H1 (cell line): ENCODE results near the gene SIK2. TPM values are rescaled to one million over a fixed set of nuclear protein-coding genes. Genes with fewer than 3 reads are reported as not detected.

Experiments used
- CTCF ChIA-PET: fragments of 300-600 bp; sonication (Branson Sonifier 250); formaldehyde crosslinking; loops from one replicate; lab custom pipeline; 2021; ENCODE audit not compliant: partially characterized antibody; lab: Charles Lee
- POLR2A ChIA-PET: fragments of 300-600 bp; sonication (Branson Sonifier 250); formaldehyde crosslinking; loops from one replicate; lab custom pipeline; 2021; ENCODE audit warnings: inconsistent platforms; ENCODE audit not compliant: partially characterized antibody; lab: Charles Lee
- DNase-seq, 2 experiments: peaks; one replicate each; pipeline versions ENCODE4 v3.0.0 to v3.0.0-alpha.2; 2010 to 2022; ENCODE audit warnings: low spot score in 2 of 2, low read depth in 1 of 2, mixed read lengths in 1 of 2
- FAIRE-seq: peaks from 2 replicates; lab custom pipeline; 2011; peaks lifted over from hg19 to GRCh38; lab: Jason Lieb, UNC
- H2AFZ ChIP-seq: 2 replicates; pipeline ENCODE4 v1.8.1; 2012; ENCODE audit warnings: low read length, inconsistent platforms
- H2AK5ac ChIP-seq: 2 replicates; pipeline ENCODE4 v1.6.1; 2013; ENCODE audit warnings: low read depth, low read length
- H2BK120ac ChIP-seq: replicated peaks from 2 replicates; pipeline ENCODE3; 2013; ENCODE audit warnings: low read depth, low read length, inconsistent platforms
- H2BK12ac ChIP-seq: 2 replicates; pipeline ENCODE4 v1.6.1; 2013; ENCODE audit warnings: low read depth, low read length
- H2BK15ac ChIP-seq: 2 replicates; pipeline ENCODE4 v1.6.1; 2013; ENCODE audit warnings: low read length
- H2BK20ac ChIP-seq: 2 replicates; pipeline ENCODE4 v1.6.1; 2013; ENCODE audit warnings: low read length
- H2BK5ac ChIP-seq: 2 replicates; pipeline ENCODE4 v1.6.1; 2013; ENCODE audit warnings: low read depth, low read length
- H3K14ac ChIP-seq: 2 replicates; pipeline ENCODE4 v1.6.1; 2013; ENCODE audit warnings: inconsistent platforms; ENCODE audit not compliant: insufficient read length
- H3K18ac ChIP-seq: 2 replicates; pipeline ENCODE4 v1.6.1; 2013; ENCODE audit warnings: low read length; ENCODE audit errors: extremely low read depth
- H3K23ac ChIP-seq: 2 replicates; pipeline ENCODE4 v1.6.1; 2013; ENCODE audit warnings: inconsistent platforms; ENCODE audit not compliant: insufficient read length
- H3K23me2 ChIP-seq: 2 replicates; pipeline ENCODE4 v1.6.1; 2013; ENCODE audit warnings: low read depth, low read length
- H3K27ac ChIP-seq: 2 replicates; pipeline ENCODE4 v1.6.1; 2011; ENCODE audit warnings: low read depth, low read length, inconsistent platforms
- H3K27me3 ChIP-seq, 4 experiments: replicated peaks in 1 of 4; 1 replicate in 1 of 4; 2 replicates in 3 of 4; pipeline versions ENCODE4 v1.6.1 to v1.8.1; 2011 to 2013; ENCODE audit warnings: low read length in 3 of 4, mild to moderate bottlenecking in 3 of 4, inconsistent platforms in 2 of 4, mixed read lengths in 2 of 4, moderate library complexity in 1 of 4; ENCODE audit not compliant: control insufficient read depth in 3 of 4, insufficient read depth in 3 of 4; ENCODE audit errors: extremely low read depth in 1 of 4
- H3K36me3 ChIP-seq, 4 experiments: 2 replicates each; pipeline versions ENCODE4 v1.6.1 to v1.8.1; 2011 to 2013; ENCODE audit warnings: mild to moderate bottlenecking in 4 of 4, low read length in 3 of 4, moderate library complexity in 2 of 4, control low read depth in 1 of 4, inconsistent platforms in 1 of 4; ENCODE audit not compliant: insufficient read depth in 4 of 4, control insufficient read depth in 2 of 4
- H3K4ac ChIP-seq: replicated peaks from 2 replicates; pipeline ENCODE3; 2013; ENCODE audit warnings: low read length, low read depth, mixed read lengths, inconsistent platforms; ENCODE audit not compliant: insufficient read length
- H3K4me1 ChIP-seq, 4 experiments: replicated peaks in 1 of 4; 1 replicate in 1 of 4; 2 replicates in 3 of 4; pipeline versions ENCODE4 v1.6.1 to v1.8.1; 2011 to 2013; ENCODE audit warnings: low read length in 3 of 4, inconsistent platforms in 2 of 4, mixed read lengths in 1 of 4; ENCODE audit not compliant: insufficient read depth in 4 of 4, control insufficient read depth in 3 of 4
- H3K4me2 ChIP-seq, 2 experiments: 2 replicates each; pipeline versions ENCODE4 v1.6.1 to v1.8.1; 2011 to 2013; ENCODE audit warnings: low read depth in 2 of 2, low read length in 2 of 2, control low read depth in 1 of 2, inconsistent platforms in 1 of 2, mild to moderate bottlenecking in 1 of 2; ENCODE audit not compliant: insufficient read depth in 1 of 2
- H3K4me3 ChIP-seq, 4 experiments: fragments of 200-600, 300-600 bp in 1 of 4; sonication (generic), shearing (Covaris generic), sonication (Bioruptor Twin) in 1 of 4; 2 replicates each; pipeline versions ENCODE4 v1.5.1 to v1.8.1; 2011 to 2016; ENCODE audit warnings: low read length in 4 of 4, low read depth in 3 of 4, control low read depth in 2 of 4, inconsistent platforms in 2 of 4, mild to moderate bottlenecking in 2 of 4, mixed read lengths in 1 of 4, moderate library complexity in 1 of 4; ENCODE audit not compliant: insufficient read depth in 2 of 4; ENCODE audit errors: extremely low read depth in 1 of 4
- H3K56ac ChIP-seq: replicated peaks from 2 replicates; pipeline ENCODE3; 2013; ENCODE audit warnings: low read depth, mild to moderate bottlenecking, mixed read lengths, low read length, inconsistent platforms; ENCODE audit not compliant: insufficient read length
- H3K79me1 ChIP-seq: 2 replicates; pipeline ENCODE4 v1.6.1; 2013; ENCODE audit warnings: low read depth, low read length, control low read depth
- H3K79me2 ChIP-seq, 2 experiments: 2 replicates each; pipeline versions ENCODE4 v1.6.1 to v1.8.1; 2012 to 2013; ENCODE audit warnings: low read length in 2 of 2, mild to moderate bottlenecking in 2 of 2, inconsistent platforms in 1 of 2; ENCODE audit not compliant: insufficient read depth in 2 of 2, control insufficient read depth in 1 of 2
- H3K9ac ChIP-seq, 4 experiments: replicated peaks in 1 of 4; 1 replicate in 1 of 4; 2 replicates in 3 of 4; pipeline versions ENCODE4 v1.6.1 to v1.8.1; 2011 to 2013; ENCODE audit warnings: low read depth in 3 of 4, low read length in 3 of 4, control low read depth in 2 of 4, mild to moderate bottlenecking in 2 of 4, moderate library complexity in 2 of 4, inconsistent platforms in 1 of 4; ENCODE audit errors: extremely low read depth in 1 of 4
- H3K9me3 ChIP-seq, 2 experiments: 2 replicates each; pipeline versions ENCODE4 v1.6.1 to v1.8.1; 2012 to 2013; ENCODE audit warnings: mild to moderate bottlenecking in 2 of 2, moderate library complexity in 2 of 2, control low read depth in 1 of 2, inconsistent platforms in 1 of 2, low read depth in 1 of 2, low read length in 1 of 2, mixed read lengths in 1 of 2; ENCODE audit not compliant: insufficient read depth in 2 of 2
- H4K20me1 ChIP-seq, 2 experiments: replicated peaks in 1 of 2; 2 replicates each; pipeline versions ENCODE3 to v1.8.1; 2011 to 2013; ENCODE audit warnings: inconsistent platforms in 2 of 2, low read length in 2 of 2, mild to moderate bottlenecking in 1 of 2; ENCODE audit not compliant: insufficient read depth in 2 of 2, control insufficient read depth in 1 of 2
- H4K5ac ChIP-seq: 2 replicates; pipeline ENCODE4 v1.6.1; 2013; ENCODE audit warnings: low read length, low read depth, mixed read lengths, inconsistent platforms; ENCODE audit not compliant: insufficient read length
- H4K8ac ChIP-seq: 2 replicates; pipeline ENCODE4 v1.8.0; 2013; ENCODE audit warnings: mild to moderate bottlenecking, moderate library complexity, low read length, inconsistent platforms; ENCODE audit not compliant: insufficient read depth; ENCODE audit errors: extremely low read depth
- H4K91ac ChIP-seq: replicated peaks from 2 replicates; pipeline ENCODE3; 2013; ENCODE audit warnings: low read length, mixed read lengths, inconsistent platforms; ENCODE audit not compliant: insufficient read length
- ASH2L ChIP-seq: fragments of 200-600, 300-600 bp; sonication (generic); IDR thresholded peaks from one replicate; pipeline ENCODE4 v1.7.1; 2017; ENCODE audit warnings: low read length
- CTBP2 ChIP-seq: IDR thresholded peaks from 2 replicates; pipeline ENCODE4 v1.7.0; 2011; ENCODE audit warnings: borderline replicate concordance, mild to moderate bottlenecking, moderate library complexity, mixed read lengths, low read length; ENCODE audit not compliant: insufficient read depth, insufficient read length
- E2F6 ChIP-seq: IDR thresholded peaks from 2 replicates; pipeline ENCODE4 v1.6.1; 2012; ENCODE audit warnings: inconsistent platforms
- EP300 ChIP-seq, 2 experiments: IDR thresholded peaks; 1 replicate in 1 of 2; 2 replicates in 1 of 2; pipeline ENCODE4 v1.6.1; 2011 to 2012; ENCODE audit warnings: low read depth in 2 of 2, low read length in 2 of 2, mild to moderate bottlenecking in 2 of 2, borderline replicate concordance in 1 of 2, inconsistent platforms in 1 of 2, moderate library complexity in 1 of 2
- JUN ChIP-seq: IDR thresholded peaks from 2 replicates; pipeline ENCODE4 v1.6.1; 2011; ENCODE audit warnings: low read depth, mild to moderate bottlenecking, improper control_type of control experiment, low read length
- NANOG ChIP-seq: IDR thresholded peaks from 2 replicates; pipeline ENCODE4 v1.6.1; 2011; ENCODE audit warnings: low read length, low read depth, mild to moderate bottlenecking, inconsistent platforms; ENCODE audit not compliant: insufficient read depth, poor library complexity, severe bottlenecking
- POLR2AphosphoS5 ChIP-seq: IDR thresholded peaks from 2 replicates; pipeline ENCODE4 v1.6.1; 2011; ENCODE audit warnings: low read depth, low read length
- RFX5 ChIP-seq: IDR thresholded peaks from 2 replicates; pipeline ENCODE4 v1.6.1; 2011; ENCODE audit warnings: low read depth, low read length, improper control_type of control experiment, borderline replicate concordance
- SP1 ChIP-seq: IDR thresholded peaks from 2 replicates; pipeline ENCODE4 v1.6.1; 2011; ENCODE audit warnings: low read depth, low read length
- SP4 ChIP-seq: IDR thresholded peaks from 2 replicates; pipeline ENCODE4 v1.6.1; 2012; ENCODE audit warnings: low read length, inconsistent platforms
- SUZ12 ChIP-seq: fragments of 200-600 bp; sonication (generic); IDR thresholded peaks from 2 replicates; pipeline ENCODE4 v1.6.1; 2012; ENCODE audit warnings: mild to moderate bottlenecking, inconsistent platforms, low read length, moderate library complexity, mixed read lengths
- TAF1 ChIP-seq: IDR thresholded peaks from 2 replicates; pipeline ENCODE4 v1.6.1; 2011; ENCODE audit warnings: mild to moderate bottlenecking, low read depth, low read length
- WGBS, 2 experiments: shearing (Covaris generic) in 1 of 2; methylation state at CpG; one replicate each; pipeline versions ENCODE4 v1.1.6 to v1.1.7; 2013 to 2015; ENCODE audit warnings: low lambda C conversion rate in 2 of 2, mixed read lengths in 2 of 2, inconsistent platforms in 1 of 2, low coverage in 1 of 2, missing lambda C conversion rate in 1 of 2; ENCODE audit not compliant: insufficient replicate concordance in 2 of 2, insufficient coverage in 1 of 2, insufficient read length in 1 of 2; ENCODE audit errors: extremely low coverage in 1 of 2, missing lambda C conversion rate in 1 of 2; 5-methylcytosine and 5-hydroxymethylcytosine counted together
- polyA plus RNA-seq, 7 experiments: library from polyadenylated mRNA; depleted of rRNA in 3 of 7; stranded (reverse) in 5 of 7; unstranded in 2 of 7; fragments of >200 nt in 5 of 7; fragments of 200-250 nt in 2 of 7; gene quantifications; 1 replicate in 5 of 7; 2 replicates in 1 of 7; 4 replicates in 1 of 7; pipeline versions ENCODE4 v1.2.1 to v1.2.3, GENCODE V29; 2011 to 2013; ENCODE audit warnings: missing spikeins in 2 of 7, mixed read lengths in 2 of 7
- total RNA-seq: library from RNA; stranded (reverse); fragmentation: NEBNext Ultra II Directional; extraction: Animal tissue kit (Norgen Biotek cat#: 25700); gene quantifications from 2 replicates; pipeline ENCODE4 v1.2.1, GENCODE V29; 2021

SIK2 gene
- total and polyA plus RNA-seq, 2 of the 8 experiments (the other 6 are each of a cell fraction or from before 2014, with no cell fraction given): 8.8 to 11.2 TPM

- Histone ChIP-seq H4K91ac (no peak overlapping the region), H3K4me2 (no peak overlapping the region), H3K36me3 (peaks cover 6 to 76% (median 36%) of the 10 kb centered on the region in 4 experiments), H3K9me3 (no peaks in the 10 kb centered on the region), H2BK5ac (no peak overlapping the region), H2BK15ac (no peak overlapping the region), H2AFZ (no peak overlapping the region), H4K20me1 (peaks cover 0 to 4% of the 10 kb centered on the region in 2 experiments), H3K27ac (no peak overlapping the region), H3K23me2 (no peaks in the 10 kb centered on the region), H2AK5ac (no peak overlapping the region), H3K18ac (no peak overlapping the region), H2BK12ac (no peak overlapping the region), H4K5ac (no peak overlapping the region), H2BK120ac (no peak overlapping the region), H3K23ac (no peak overlapping the region), H3K79me2 (no peaks in the 10 kb centered on the region), H3K56ac (no peak overlapping the region), H3K79me1 (no peaks in the 10 kb centered on the region; the same call in 1 of the 2 replicates), H3K27me3 (no peaks in the 10 kb centered on the region), H3K4ac (no peak overlapping the region), H3K4me3 (no peak overlapping the region), H3K9ac (no peak overlapping the region), H3K4me1 (no peaks in the 10 kb centered on the region), H2BK20ac (no peak overlapping the region), H3K14ac (no peak overlapping the region), H4K8ac (no peak overlapping the region)
- 86% methylated on average over 7 of the region's 7 CpGs; no CpG with 5 or more reads in 1 of the 2 experiments for WGBS, 2 experiments
- CTCF ChIA-PET: interaction anchor here (1.1 to 1.6 kb wide), 3 partner anchors 13 to 144 kb away, joined by 3 read pairs; no protein-coding TSS in a partner anchor
- no peak for FAIRE-seq
- no peak for DNase-seq
- POLR2A ChIA-PET: interaction anchor here (1.4 kb wide), 1 partner anchor 19 kb away, joined by 6 read pairs; the partner anchor contains the start of gene PPP2R1B
- TF ChIP-seq SP4 (no peak), SP1 (no peak), POLR2AphosphoS5 (no peak), EP300 (IDR thresholded peaks at IDR 0.05; ENCODE audit: borderline replicate concordance in 1 of 2, low read depth in 2 of 2, low read length in 2 of 2) (no peak), SUZ12 (no peak), TAF1 (no peak), ASH2L (no peak), NANOG (no peak), CTBP2 (no peak), JUN (no peak), E2F6 (no peak), RFX5 (no peak)
Measured at GRCh38 chr11:111748035-111748804, 146.0 kb downstream of the SIK2 start.
